ENCODE data around the gene AHI1.
"Not testable (repeated sequence)": the region's sequence is repeated elsewhere in the genome, so short reads cannot be mapped to it uniquely, and the experiment has no call there.

AHI1 gene

DNA sequence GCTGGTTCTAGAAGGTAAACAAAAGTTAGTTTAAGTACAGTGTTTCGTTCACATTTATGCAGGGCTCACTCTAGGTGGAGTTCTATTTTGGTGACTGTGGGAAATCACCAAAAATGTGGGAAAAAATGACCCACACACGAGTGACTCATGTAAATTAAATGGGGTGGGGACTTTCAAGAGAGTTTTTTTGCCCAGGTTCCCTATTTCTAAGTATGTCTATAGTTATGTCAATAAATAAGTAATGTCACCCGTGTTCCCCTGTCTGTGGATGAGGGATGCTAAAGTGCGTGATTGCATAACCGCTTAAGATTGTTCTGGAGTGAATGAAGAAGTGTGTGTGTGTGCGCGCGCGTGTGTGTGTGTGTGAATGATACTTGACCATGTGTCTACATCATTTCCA is 247.3 kb downstream of the AHI1 start:
- DNase-seq (ENCODE audit: insufficient read length, low spot score), result no peak
- TF ChIP-seq, protein P1, sequence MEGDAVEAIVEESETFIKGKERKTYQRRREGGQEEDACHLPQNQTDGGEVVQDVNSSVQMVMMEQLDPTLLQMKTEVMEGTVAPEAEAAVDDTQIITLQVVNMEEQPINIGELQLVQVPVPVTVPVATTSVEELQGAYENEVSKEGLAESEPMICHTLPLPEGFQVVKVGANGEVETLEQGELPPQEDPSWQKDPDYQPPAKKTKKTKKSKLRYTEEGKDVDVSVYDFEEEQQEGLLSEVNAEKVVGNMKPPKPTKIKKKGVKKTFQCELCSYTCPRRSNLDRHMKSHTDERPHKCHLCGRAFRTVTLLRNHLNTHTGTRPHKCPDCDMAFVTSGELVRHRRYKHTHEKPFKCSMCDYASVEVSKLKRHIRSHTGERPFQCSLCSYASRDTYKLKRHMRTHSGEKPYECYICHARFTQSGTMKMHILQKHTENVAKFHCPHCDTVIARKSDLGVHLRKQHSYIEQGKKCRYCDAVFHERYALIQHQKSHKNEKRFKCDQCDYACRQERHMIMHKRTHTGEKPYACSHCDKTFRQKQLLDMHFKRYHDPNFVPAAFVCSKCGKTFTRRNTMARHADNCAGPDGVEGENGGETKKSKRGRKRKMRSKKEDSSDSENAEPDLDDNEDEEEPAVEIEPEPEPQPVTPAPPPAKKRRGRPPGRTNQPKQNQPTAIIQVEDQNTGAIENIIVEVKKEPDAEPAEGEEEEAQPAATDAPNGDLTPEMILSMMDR (IDR thresholded peaks at IDR 0.05; ENCODE audit: insufficient read depth, missing control alignments), result no peak

DNA sequence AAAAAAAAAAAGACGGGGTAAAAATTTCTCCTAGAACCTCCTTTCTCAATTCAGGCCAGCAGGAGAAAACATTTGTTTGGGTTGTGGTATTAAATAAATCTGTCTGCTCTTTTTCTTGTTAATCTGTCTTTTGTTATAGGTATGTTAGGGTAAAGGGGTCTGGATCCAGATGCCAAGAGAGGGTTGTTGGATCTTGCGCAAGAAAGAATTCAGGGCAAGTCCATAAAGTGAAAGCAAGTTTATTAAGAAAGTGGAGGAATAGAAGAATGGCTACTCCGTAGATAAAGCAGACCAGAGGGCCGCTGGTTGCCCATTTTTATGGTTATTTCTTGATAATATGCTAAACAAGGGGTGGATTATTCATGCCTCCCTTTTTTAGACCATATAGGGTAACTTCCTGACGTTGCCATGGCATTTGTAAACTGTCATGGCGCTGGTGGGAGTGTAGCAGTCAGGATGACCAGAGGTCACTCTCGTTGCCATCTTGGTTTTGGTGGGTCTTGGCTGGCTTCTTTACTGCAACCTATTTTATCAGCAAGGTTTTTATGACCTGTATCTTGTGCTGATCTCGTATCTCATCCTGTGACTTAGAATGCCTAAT is 251.0 kb downstream of the AHI1 start:
- not testable (repeated sequence) for FAIRE-seq; DNase-seq (ENCODE audit: insufficient read length, low spot score)

More for the DNA sequence above, 247.3 kb downstream of the AHI1 start:
- FAIRE-seq, result no peak

DNA sequence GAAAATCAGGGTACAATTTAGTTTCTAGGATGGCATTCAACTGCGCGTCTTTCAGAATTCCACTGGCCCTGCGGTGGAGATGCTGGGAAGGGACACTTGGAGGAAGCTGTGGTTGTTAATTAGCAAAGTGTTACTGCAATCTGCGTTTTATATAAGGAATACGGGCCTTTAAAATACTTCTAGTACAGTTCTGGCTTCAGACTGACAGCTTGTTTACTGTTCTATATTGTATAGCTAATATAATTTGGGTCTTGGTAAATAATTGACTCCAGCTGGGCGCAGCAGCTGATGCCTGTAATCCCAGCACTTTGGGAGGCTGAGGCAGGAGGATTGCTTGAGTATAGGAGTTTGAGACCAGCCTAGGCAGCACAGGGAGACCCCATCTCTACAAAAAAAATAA is 252.7 kb downstream of the AHI1 start:
- DNase-seq (ENCODE audit: insufficient read length, low spot score) (no peak), FAIRE-seq (no peak)
- TF ChIP-seq, protein P1 (IDR thresholded peaks at IDR 0.05; ENCODE audit: insufficient read depth, missing control alignments), result no peak

DNA sequence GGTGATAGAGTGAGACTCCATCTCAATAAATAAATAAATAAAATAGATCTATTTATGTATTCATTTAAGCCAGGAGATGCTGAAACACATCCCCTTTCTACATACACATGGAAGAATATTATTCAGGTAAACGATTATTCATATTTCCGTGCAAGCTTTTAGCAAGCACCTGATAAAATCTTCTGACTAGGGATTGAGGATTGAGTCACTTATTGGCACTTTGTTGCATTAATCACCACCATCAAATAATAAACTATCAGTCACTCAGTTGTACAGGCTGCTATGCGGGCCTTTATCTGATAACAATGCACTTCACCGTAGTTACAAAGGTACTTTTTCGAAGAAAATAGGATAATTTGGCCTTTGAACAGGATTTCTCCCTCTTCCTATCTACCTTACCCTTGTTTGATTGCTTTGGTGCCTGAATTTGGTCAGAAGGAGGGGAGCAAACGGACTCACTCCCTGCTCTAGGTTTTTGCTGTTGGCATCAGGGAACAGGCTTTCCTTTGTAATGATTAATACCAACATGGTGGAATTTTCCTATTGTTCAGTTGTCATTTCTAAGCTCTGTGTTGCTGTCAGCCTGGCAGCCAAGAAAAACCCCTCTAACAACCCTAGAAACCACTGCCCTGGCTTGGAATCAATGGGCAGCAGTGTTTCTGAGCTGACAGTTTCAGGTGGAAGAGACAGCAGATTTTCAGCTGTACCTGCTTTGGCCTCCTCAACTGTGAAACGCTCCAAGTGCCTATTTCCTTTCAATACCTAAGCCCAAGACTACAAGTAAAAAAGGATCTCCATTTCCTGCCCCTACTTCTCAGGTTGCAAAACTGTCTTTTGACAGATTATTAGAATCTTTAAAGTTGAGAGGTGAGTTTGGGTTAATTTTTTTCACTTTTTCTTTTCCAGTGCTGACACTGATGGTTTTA is 253.4 kb downstream of the AHI1 start:
- no peak for FAIRE-seq
- TF ChIP-seq, protein P1 (IDR thresholded peaks at IDR 0.05; ENCODE audit: insufficient read depth, missing control alignments), result no peak
- DNase-seq (ENCODE audit: insufficient read length, low spot score), result no peak

GRCh38 chr6:135240711-135241110 is 256.8 kb downstream of the AHI1 start:
- TF ChIP-seq, protein P1 (IDR thresholded peaks at IDR 0.05; ENCODE audit: insufficient read depth, missing control alignments), result no peak
- DNase-seq (ENCODE audit: insufficient read length, low spot score) (no peak), FAIRE-seq (no peak)

DNA sequence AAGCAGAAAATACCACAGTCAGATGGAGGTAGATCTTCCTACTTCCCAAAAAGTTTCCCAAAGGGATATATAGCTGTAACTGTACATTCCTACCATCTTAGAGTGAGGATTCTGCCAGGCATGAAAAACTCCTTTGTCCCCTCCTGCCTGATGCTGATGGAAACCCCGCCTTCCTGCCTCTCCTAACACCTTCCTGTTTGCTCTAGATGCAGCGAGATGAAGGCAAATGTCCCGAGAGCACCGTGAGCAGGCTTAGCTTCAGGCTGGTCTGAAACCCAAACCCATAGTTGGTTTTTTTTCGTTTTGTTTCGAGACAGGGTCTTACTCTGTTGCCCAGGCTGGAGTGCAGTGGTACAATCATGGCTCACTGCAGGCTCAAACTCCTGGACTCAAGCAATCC is 260.8 kb downstream of the AHI1 start:
- FAIRE-seq, result no peak
- no peak for DNase-seq (ENCODE audit: insufficient read length, low spot score)
- TF ChIP-seq, protein P1 (IDR thresholded peaks at IDR 0.05; ENCODE audit: insufficient read depth, missing control alignments), result no peak

GRCh38 chr6:135236319-135236718 is 261.2 kb downstream of the AHI1 start:
- FAIRE-seq, result no peak
- TF ChIP-seq, protein P1 (IDR thresholded peaks at IDR 0.05; ENCODE audit: insufficient read depth, missing control alignments), result no peak

More at GRCh38 chr6:135236319-135236718, 261.2 kb downstream of the AHI1 start:
- no peak for DNase-seq (ENCODE audit: insufficient read length, low spot score)

All from D721Med (cell line).